ENCODE results near the gene BTBD17.

DNA sequence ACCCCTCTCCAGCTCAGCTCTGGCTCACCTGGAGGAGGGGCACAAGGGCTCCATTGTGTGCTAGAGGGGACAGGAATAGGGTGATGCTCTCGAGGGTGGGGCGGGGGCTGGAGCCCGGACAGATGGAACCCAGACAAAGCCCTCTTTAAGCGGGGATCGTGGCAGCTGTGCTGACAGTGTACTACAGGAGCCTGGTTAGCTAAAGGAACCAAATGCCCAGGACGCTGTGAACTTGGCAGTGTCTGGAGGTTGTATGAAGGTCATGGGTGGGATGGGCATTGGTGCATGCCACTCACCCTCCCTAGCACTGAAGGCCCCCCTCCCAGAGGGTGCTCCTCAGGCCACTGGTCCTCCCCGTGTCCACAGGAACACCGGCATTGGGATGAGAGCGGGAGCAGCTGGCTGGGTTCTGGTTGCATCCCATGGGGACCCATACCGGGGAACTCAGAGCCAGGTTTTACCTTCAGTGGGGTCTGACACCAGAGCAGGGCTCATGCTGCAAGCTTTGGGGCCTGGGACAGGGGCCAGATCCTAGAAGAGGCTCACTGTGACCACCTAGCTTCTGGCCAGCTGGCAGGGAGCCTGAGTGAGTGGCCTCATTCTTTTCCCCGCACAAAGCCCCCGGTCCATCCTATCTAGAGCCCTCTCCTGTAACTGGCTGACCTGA lies 23.7 kb downstream of the BTBD17 start:
- TF ChIP-seq, protein P1, sequence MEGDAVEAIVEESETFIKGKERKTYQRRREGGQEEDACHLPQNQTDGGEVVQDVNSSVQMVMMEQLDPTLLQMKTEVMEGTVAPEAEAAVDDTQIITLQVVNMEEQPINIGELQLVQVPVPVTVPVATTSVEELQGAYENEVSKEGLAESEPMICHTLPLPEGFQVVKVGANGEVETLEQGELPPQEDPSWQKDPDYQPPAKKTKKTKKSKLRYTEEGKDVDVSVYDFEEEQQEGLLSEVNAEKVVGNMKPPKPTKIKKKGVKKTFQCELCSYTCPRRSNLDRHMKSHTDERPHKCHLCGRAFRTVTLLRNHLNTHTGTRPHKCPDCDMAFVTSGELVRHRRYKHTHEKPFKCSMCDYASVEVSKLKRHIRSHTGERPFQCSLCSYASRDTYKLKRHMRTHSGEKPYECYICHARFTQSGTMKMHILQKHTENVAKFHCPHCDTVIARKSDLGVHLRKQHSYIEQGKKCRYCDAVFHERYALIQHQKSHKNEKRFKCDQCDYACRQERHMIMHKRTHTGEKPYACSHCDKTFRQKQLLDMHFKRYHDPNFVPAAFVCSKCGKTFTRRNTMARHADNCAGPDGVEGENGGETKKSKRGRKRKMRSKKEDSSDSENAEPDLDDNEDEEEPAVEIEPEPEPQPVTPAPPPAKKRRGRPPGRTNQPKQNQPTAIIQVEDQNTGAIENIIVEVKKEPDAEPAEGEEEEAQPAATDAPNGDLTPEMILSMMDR (IDR thresholded peaks at IDR 0.05): no peak
- TF ChIP-seq POLR2A (IDR thresholded peaks at IDR 0.05; ENCODE audit: low read length) (no peak), HOXA7 (CRISPR knock-in tag; IDR thresholded peaks at IDR 0.05) (no peak), JUN (IDR thresholded peaks at IDR 0.05) (no peak), CBX2 (IDR thresholded peaks at IDR 0.05; ENCODE audit: borderline replicate concordance, low read depth) (no peak), ESRRA (IDR thresholded peaks at IDR 0.05; ENCODE audit: borderline replicate concordance, low read length) (no peak), MAFK (IDR thresholded peaks at IDR 0.05; ENCODE audit: partially characterized antibody) (no peak)
- TF ChIP-seq, protein P2, sequence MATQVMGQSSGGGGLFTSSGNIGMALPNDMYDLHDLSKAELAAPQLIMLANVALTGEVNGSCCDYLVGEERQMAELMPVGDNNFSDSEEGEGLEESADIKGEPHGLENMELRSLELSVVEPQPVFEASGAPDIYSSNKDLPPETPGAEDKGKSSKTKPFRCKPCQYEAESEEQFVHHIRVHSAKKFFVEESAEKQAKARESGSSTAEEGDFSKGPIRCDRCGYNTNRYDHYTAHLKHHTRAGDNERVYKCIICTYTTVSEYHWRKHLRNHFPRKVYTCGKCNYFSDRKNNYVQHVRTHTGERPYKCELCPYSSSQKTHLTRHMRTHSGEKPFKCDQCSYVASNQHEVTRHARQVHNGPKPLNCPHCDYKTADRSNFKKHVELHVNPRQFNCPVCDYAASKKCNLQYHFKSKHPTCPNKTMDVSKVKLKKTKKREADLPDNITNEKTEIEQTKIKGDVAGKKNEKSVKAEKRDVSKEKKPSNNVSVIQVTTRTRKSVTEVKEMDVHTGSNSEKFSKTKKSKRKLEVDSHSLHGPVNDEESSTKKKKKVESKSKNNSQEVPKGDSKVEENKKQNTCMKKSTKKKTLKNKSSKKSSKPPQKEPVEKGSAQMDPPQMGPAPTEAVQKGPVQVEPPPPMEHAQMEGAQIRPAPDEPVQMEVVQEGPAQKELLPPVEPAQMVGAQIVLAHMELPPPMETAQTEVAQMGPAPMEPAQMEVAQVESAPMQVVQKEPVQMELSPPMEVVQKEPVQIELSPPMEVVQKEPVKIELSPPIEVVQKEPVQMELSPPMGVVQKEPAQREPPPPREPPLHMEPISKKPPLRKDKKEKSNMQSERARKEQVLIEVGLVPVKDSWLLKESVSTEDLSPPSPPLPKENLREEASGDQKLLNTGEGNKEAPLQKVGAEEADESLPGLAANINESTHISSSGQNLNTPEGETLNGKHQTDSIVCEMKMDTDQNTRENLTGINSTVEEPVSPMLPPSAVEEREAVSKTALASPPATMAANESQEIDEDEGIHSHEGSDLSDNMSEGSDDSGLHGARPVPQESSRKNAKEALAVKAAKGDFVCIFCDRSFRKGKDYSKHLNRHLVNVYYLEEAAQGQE (IDR thresholded peaks at IDR 0.05): no peak

Measured in A549 (cell line).